ENCODE results near the gene NUTM1. TPM values are rescaled to one million over a fixed set of nuclear protein-coding genes. Genes with fewer than 3 reads are reported as not detected.

Gene NUTM1
- total and polyA plus RNA-seq, 8 donors, result 0.04 to 0.06 (median 0.04) TPM; not detected in 5

DNA sequence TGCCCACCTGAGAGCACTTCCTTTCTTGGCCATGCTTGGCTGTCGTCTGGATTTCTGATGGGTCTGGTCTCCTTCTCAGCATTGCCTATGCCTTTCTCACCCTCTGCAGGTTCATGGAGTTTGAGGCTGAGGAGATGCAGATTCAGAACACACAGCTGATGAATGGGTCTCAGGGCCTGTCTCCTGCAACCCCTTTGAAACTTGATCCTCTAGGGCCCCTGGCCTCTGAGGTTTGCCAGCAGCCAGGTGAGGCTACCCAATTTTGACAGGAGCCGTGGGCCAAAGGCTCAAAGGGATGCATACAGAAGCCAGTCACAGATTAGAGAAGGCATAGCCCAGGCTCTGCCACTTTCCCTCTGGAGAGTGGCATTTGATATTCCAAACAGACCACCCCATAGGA, 10.5 kb downstream of the NUTM1 start:
- DNase-seq (no peak), ATAC-seq (no peak)
- Histone ChIP-seq H3K9me3 (no peaks in the 10 kb centered on the region), H3K4me3 (no peak overlapping the region), H3K27ac (no peak overlapping the region), H3K4me1 (no peaks in the 10 kb centered on the region), H3K36me3 (peaks cover 0 to 34% of the 10 kb centered on the region in 2 donors), H3K27me3 (no peaks in the 10 kb centered on the region)
- intact Hi-C loops (cut with DNase I), result no loop called here
- TF ChIP-seq, protein P1, sequence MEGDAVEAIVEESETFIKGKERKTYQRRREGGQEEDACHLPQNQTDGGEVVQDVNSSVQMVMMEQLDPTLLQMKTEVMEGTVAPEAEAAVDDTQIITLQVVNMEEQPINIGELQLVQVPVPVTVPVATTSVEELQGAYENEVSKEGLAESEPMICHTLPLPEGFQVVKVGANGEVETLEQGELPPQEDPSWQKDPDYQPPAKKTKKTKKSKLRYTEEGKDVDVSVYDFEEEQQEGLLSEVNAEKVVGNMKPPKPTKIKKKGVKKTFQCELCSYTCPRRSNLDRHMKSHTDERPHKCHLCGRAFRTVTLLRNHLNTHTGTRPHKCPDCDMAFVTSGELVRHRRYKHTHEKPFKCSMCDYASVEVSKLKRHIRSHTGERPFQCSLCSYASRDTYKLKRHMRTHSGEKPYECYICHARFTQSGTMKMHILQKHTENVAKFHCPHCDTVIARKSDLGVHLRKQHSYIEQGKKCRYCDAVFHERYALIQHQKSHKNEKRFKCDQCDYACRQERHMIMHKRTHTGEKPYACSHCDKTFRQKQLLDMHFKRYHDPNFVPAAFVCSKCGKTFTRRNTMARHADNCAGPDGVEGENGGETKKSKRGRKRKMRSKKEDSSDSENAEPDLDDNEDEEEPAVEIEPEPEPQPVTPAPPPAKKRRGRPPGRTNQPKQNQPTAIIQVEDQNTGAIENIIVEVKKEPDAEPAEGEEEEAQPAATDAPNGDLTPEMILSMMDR (IDR thresholded peaks at IDR 0.05), result no peak

- TF ChIP-seq, protein P1 (IDR thresholded peaks at IDR 0.05), result no peak
Observed at GRCh38 chr15:34354286-34354685, 11.2 kb downstream of the NUTM1 start.

GRCh38 chr15:34355241-34355640, 12.1 kb downstream of the NUTM1 start:
- TF ChIP-seq, protein P1 (IDR thresholded peaks at IDR 0.05), result no peak
- Histone ChIP-seq H3K27ac (no peak overlapping the region), H3K27me3 (no peaks in the 10 kb centered on the region), H3K9me3 (no peaks in the 10 kb centered on the region), H3K4me1 (no peaks in the 10 kb centered on the region), H3K4me3 (no peak overlapping the region), H3K36me3 (peaks cover 0 to 50% of the 10 kb centered on the region in 2 donors)
- intact Hi-C loops (cut with DNase I), result no loop called here
- ATAC-seq (no peak), DNase-seq (no peak)

More at GRCh38 chr15:34354286-34354685, 11.2 kb downstream of the NUTM1 start:
- no peak overlapping the region for H3K4me3 ChIP-seq
- no peaks in the 10 kb centered on the region for H3K27me3 ChIP-seq
- no peaks in the 10 kb centered on the region for H3K4me1 ChIP-seq
- no peak overlapping the region for H3K27ac ChIP-seq
- H3K9me3 ChIP-seq, result no peaks in the 10 kb centered on the region
- ATAC-seq (no peak), DNase-seq (no peak)
- intact Hi-C loops (cut with DNase I), result no loop called here
- H3K36me3 ChIP-seq, result peaks cover 0 to 40% of the 10 kb centered on the region in 2 donors

DNA sequence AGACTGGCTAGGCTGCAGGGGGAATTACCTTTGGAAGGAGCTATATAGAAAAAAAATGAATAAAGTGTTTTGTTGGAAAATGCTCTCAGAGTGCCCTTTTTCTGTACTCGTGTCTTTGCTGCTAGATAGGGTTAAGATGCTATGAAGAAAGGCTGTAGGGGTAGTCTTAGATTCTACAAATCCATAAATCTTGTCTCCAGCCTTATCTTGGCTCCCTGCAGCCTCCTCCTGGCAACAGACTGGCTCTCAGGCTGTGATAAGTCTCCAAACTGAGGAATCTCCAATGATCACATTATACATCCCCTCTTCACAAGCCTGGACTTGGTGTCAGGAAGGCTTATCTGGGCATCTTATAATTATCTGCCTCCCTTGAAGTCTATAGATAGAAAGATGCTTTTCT, 14.5 kb downstream of the NUTM1 start:
- H3K4me1 ChIP-seq, result no peaks in the 10 kb centered on the region
- DNase-seq (no peak), ATAC-seq (no peak)
- no peaks in the 10 kb centered on the region for H3K9me3 ChIP-seq
- H3K4me3 ChIP-seq, result no peak overlapping the region
- H3K27ac ChIP-seq, result no peak overlapping the region
- H3K36me3 ChIP-seq, result peaks cover 0 to 67% of the 10 kb centered on the region in 2 donors
- intact Hi-C loops (cut with DNase I), result no loop called here
- no peaks in the 10 kb centered on the region for H3K27me3 ChIP-seq
- TF ChIP-seq, protein P1 (IDR thresholded peaks at IDR 0.05), result no peak

GRCh38 chr15:34358367-34358766, 15.3 kb downstream of the NUTM1 start:
- no peaks in the 10 kb centered on the region for H3K27me3 ChIP-seq
- H3K4me3 ChIP-seq, result no peak overlapping the region
- ATAC-seq (no peak), DNase-seq (no peak)
- TF ChIP-seq, protein P1 (IDR thresholded peaks at IDR 0.05), result no peak
- intact Hi-C loops (cut with DNase I), result no loop called here
- no peaks in the 10 kb centered on the region for H3K9me3 ChIP-seq
- no peak overlapping the region for H3K27ac ChIP-seq
- H3K4me1 ChIP-seq, result no peaks in the 10 kb centered on the region
- H3K36me3 ChIP-seq, result peaks cover 0 to 67% of the 10 kb centered on the region in 2 donors
